Transverse colon (tissue), 4 donors: Measurements from ENCODE around the gene TSPAN31. TPM values are rescaled to one million over a fixed set of nuclear protein-coding genes. Genes with fewer than 3 reads are reported as not detected.
"Not testable (repeated sequence)": the region's sequence is repeated elsewhere in the genome, so short reads cannot be mapped to it uniquely, and the experiment has no call there.

Experiments
- DNase-seq: peaks from one replicate; pipeline ENCODE4 v3.0.0-alpha.2; 2019
- H3K27ac ChIP-seq, 4 donors: fragments of 200-600 bp; sonication (generic); 2 replicates each; pipeline ENCODE4 v1.5.1; 2016 to 2018; ENCODE audit warnings: inconsistent platforms in 4 of 4
- H3K27me3 ChIP-seq: fragments of 200-600 bp; sonication (generic); 2 replicates; pipeline ENCODE4 v1.5.1; 2017; ENCODE audit warnings: inconsistent platforms
- H3K36me3 ChIP-seq, 4 donors: fragments of 200-600 bp; sonication (generic); 2 replicates each; pipeline ENCODE4 v1.5.1; 2017 to 2019; ENCODE audit warnings: inconsistent platforms in 4 of 4
- H3K4me1 ChIP-seq, 4 donors: fragments of 200-600 bp; sonication (generic); 2 replicates each; pipeline ENCODE4 v1.5.1; 2017 to 2020; ENCODE audit warnings: inconsistent platforms in 4 of 4
- H3K4me3 ChIP-seq, 4 donors: fragments of 200-600 bp; sonication (generic); 1 replicate in 1 of 4; 2 replicates in 3 of 4; pipeline versions ENCODE4 v1.5.1 to v1.6.1; 2017 to 2019; ENCODE audit warnings: inconsistent platforms in 4 of 4
- H3K9me3 ChIP-seq, 2 donors: fragments of 200-600 bp; sonication (generic); 2 replicates each; pipeline ENCODE4 v1.5.1; 2017 to 2019; ENCODE audit warnings: inconsistent platforms in 2 of 2
- EP300 ChIP-seq: sonication (generic); formaldehyde crosslinking; IDR thresholded peaks from one replicate; pipeline ENCODE4 v1.6.1; 2017; ENCODE audit warnings: antibody characterized with exemption, low read depth
- POLR2A ChIP-seq: fragments of 450-650 bp; IDR thresholded peaks from one replicate; pipeline ENCODE4 v1.6.1; 2016; ENCODE audit warnings: antibody characterized with exemption, mild to moderate bottlenecking, moderate library complexity
- POLR2AphosphoS5 ChIP-seq, 3 donors: sonication (generic); formaldehyde crosslinking; IDR thresholded peaks; one replicate each; pipeline ENCODE4 v1.6.1; 2016; ENCODE audit warnings: antibody characterized with exemption in 3 of 3
- WGBS, 2 donors: methylation state at CpG; one replicate each; pipeline ENCODE4 v1.1.5; 2018; ENCODE audit warnings: low coverage in 1 of 2; 5-methylcytosine and 5-hydroxymethylcytosine counted together
- in situ Hi-C, 4 donors: fragments of 200-750 bp; cut with MboI; loops; one replicate each; pipeline versions ENCODE4 v1.15.0 to v1.15.1; 2017; ENCODE audit warnings: low sequenced_read_pairs in 3 of 4, low pct_ligation_motif_present in 1 of 4, low pct_unique_long_range_greater_than_20kb in 1 of 4
- intact Hi-C: fragments of 100-400 bp; cut with DNase I; formaldehyde crosslinking; loops from one replicate; pipeline ENCODE4 v1.15.1; 2023; ENCODE audit warnings: low total_unique reads
- total RNA-seq, 4 donors: library from RNA; depleted of rRNA; stranded (reverse); fragments of >200 nt; gene quantifications; one replicate each; pipeline ENCODE4 v1.1.0, GENCODE V29; 2016
- TF ChIP-seq, protein P1 (sequence below), 5 experiments: fragments of 200-600 bp in 3 of 5; fragments of 450-650 bp in 2 of 5; sonication (generic) in 3 of 5; IDR thresholded peaks; 1 replicate in 2 of 5; 2 replicates in 3 of 5; pipeline ENCODE4 v1.5.1; 2016 to 2017; ENCODE audit warnings: antibody characterized with exemption in 5 of 5, inconsistent platforms in 3 of 5, mild to moderate bottlenecking in 2 of 5, moderate library complexity in 1 of 5

The TSPAN31 gene
- total RNA-seq, 4 donors from 2014 or later, result 20.6 to 73.3 (median 42.8) TPM

DNA sequence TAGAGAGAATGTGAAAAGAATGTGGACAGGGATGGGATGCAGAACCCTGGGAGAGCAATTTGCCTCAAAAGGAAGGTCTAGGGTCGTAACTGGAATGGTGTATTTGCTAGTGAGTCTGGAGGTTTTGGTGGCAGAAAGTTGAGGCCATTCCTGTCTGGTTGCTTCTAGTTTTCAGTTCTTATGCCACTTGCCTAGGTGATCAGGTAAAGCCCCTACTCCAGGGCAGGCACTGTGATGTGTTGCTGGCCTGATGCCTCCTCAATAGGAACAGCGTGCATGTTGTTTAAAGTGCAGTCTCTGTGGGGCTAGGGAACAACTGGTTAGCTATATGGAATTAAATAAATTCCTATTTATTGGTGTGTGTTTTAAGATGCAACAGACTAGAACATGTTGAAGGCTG lies 44.5 kb upstream of the TSPAN31 start:
- Histone ChIP-seq H3K9me3 (no peaks in the 10 kb centered on the region), H3K27ac (no peak overlapping the region), H3K27me3 (no peaks in the 10 kb centered on the region), H3K36me3 (peaks cover 0 to 54% (median 15%) of the 10 kb centered on the region in 4 donors), H3K4me3 (no peak overlapping the region), H3K4me1 (peaks cover 0 to 2% (median 1%) of the 10 kb centered on the region in 4 donors)
- in situ Hi-C loops (no loop called here), intact Hi-C loops (no loop called here)
- WGBS, 2 donors, result 96 to 100% methylated on average over 1 to 2 of the region's 2 CpGs
- TF ChIP-seq POLR2A (no peak), POLR2AphosphoS5 (IDR thresholded peaks at IDR 0.05) (no peak), EP300 (no peak)
- TF ChIP-seq, protein P1, sequence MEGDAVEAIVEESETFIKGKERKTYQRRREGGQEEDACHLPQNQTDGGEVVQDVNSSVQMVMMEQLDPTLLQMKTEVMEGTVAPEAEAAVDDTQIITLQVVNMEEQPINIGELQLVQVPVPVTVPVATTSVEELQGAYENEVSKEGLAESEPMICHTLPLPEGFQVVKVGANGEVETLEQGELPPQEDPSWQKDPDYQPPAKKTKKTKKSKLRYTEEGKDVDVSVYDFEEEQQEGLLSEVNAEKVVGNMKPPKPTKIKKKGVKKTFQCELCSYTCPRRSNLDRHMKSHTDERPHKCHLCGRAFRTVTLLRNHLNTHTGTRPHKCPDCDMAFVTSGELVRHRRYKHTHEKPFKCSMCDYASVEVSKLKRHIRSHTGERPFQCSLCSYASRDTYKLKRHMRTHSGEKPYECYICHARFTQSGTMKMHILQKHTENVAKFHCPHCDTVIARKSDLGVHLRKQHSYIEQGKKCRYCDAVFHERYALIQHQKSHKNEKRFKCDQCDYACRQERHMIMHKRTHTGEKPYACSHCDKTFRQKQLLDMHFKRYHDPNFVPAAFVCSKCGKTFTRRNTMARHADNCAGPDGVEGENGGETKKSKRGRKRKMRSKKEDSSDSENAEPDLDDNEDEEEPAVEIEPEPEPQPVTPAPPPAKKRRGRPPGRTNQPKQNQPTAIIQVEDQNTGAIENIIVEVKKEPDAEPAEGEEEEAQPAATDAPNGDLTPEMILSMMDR (IDR thresholded peaks at IDR 0.05), result no peak
- no peak for DNase-seq

DNA sequence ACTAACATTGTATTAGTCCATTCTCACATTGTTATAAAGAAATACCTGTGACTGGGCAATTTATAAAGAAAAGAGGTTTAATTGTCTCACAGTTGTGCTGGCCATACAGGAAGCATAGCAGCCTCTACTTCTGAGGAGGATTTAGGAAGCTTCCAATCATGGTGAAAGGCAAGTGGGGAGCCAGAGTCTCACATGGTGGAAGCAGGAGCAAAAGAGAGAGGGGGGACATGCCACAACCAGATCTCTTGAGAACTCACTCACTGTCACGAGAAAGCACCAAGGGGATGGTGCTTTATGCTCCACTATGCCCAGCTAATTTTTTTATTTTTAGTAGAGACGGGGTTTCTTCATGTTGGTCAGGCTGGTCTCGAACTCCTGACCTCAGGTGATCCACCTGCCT lies 37.6 kb upstream of the TSPAN31 start:
- intact Hi-C loops, result no loop called here
- 96 to 100% methylated on average over 1 to 3 of the region's 3 CpGs for WGBS, 2 donors
- in situ Hi-C loops, result no loop called here

DNA sequence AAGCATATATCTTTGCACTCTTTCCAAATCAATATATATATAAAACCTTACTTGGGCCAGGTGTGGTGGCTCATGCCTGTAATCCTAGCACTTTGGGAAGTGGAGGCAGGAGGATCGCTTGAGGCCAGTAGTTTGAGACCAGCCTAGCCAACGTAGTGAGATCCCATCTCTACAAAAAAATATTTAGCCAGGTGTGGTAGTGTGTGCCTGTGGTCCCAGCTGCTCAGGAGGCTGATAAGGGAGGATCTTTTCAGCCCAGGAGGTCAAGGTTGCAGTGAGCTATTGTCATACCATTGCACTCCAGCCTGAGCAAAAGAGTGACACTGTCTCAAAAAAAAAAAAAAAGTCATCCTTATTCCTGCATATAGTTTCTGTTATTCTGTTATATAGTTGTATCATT lies 36.5 kb upstream of the TSPAN31 start:
- in situ Hi-C loops, result no loop called here
- peaks cover 0 to 43% (median 14%) of the 10 kb centered on the region in 4 donors for H3K36me3 ChIP-seq

More for the DNA sequence above, 37.6 kb upstream of the TSPAN31 start:
- H3K27me3 ChIP-seq, result no peaks in the 10 kb centered on the region
- no peak for DNase-seq
- no peak overlapping the region for H3K4me3 ChIP-seq
- peaks cover 0 to 51% (median 18%) of the 10 kb centered on the region in 4 donors for H3K36me3 ChIP-seq
- no peak overlapping the region for H3K27ac ChIP-seq
- H3K9me3 ChIP-seq, result no peaks in the 10 kb centered on the region
- no peak for TF ChIP-seq POLR2AphosphoS5 (IDR thresholded peaks at IDR 0.05)
- TF ChIP-seq, protein P1 (IDR thresholded peaks at IDR 0.05), result no peak
- no peak for TF ChIP-seq EP300
- no peak for TF ChIP-seq POLR2A
- H3K4me1 ChIP-seq, result no peaks in the 10 kb centered on the region

GRCh38 chr12:57712701-57713100 lies 32.1 kb upstream of the TSPAN31 start:
- no peaks in the 10 kb centered on the region for H3K4me1 ChIP-seq
- no peak overlapping the region for H3K4me3 ChIP-seq
- intact Hi-C loops, result no loop called here
- 86 to 100% methylated on average over 1 to 3 of the region's 3 CpGs for WGBS, 2 donors
- DNase-seq, result no peak
- H3K9me3 ChIP-seq, result no peaks in the 10 kb centered on the region
- TF ChIP-seq POLR2A (no peak), POLR2AphosphoS5 (IDR thresholded peaks at IDR 0.05) (no peak), EP300 (no peak)
- TF ChIP-seq, protein P1 (IDR thresholded peaks at IDR 0.05), result no peak
- in situ Hi-C loops, result no loop called here
- no peak overlapping the region for H3K27ac ChIP-seq
- H3K36me3 ChIP-seq, result peaks cover 0 to 27% (median 12%) of the 10 kb centered on the region in 4 donors
- no peaks in the 10 kb centered on the region for H3K27me3 ChIP-seq

More for the DNA sequence above, 36.5 kb upstream of the TSPAN31 start:
- Histone ChIP-seq H3K27me3 (no peaks in the 10 kb centered on the region), H3K4me3 (no peak overlapping the region), H3K4me1 (no peaks in the 10 kb centered on the region), H3K27ac (no peak overlapping the region), H3K9me3 (no peaks in the 10 kb centered on the region)
- DNase-seq, result no peak
- TF ChIP-seq EP300, result no peak
- WGBS, 2 donors, result 91 to 94% methylated on average over 2 of the region's 2 CpGs
- intact Hi-C loops, result no loop called here

DNA sequence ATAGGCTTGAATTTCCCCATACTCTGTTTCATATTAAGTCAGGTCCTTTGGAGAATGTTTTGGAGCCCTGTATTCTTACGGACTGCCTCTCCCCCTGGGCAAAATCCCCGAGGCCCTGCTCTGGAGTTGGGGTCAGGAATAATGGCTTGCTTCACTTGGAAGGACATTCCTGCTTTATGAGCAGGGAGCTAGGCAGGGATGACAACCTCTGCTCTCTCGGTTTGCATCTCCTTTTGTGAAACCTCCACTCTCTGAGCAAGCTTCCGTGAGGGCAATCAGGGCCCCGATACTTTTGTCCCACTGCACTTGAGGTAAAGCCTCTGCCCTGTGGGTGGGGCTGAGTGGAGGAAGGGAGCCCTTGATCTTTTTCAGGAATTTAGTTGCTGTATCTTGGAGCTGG lies 31.6 kb upstream of the TSPAN31 start:
- Histone ChIP-seq H3K36me3 (peaks cover 0 to 32% (median 13%) of the 10 kb centered on the region in 4 donors), H3K9me3 (no peaks in the 10 kb centered on the region), H3K27me3 (no peaks in the 10 kb centered on the region), H3K27ac (no peak overlapping the region), H3K4me1 (no peaks in the 10 kb centered on the region), H3K4me3 (no peak overlapping the region)
- intact Hi-C loops, result no loop called here
- DNase-seq, result no peak
- in situ Hi-C loops, result no loop called here
- 85 to 100% methylated on average over 2 to 5 of the region's 5 CpGs for WGBS, 2 donors
- TF ChIP-seq, protein P1 (IDR thresholded peaks at IDR 0.05), result no peak
- no peak for TF ChIP-seq POLR2AphosphoS5 (IDR thresholded peaks at IDR 0.05)
- TF ChIP-seq EP300, result no peak
- no peak for TF ChIP-seq POLR2A

GRCh38 chr12:57715036-57715748 lies 29.6 kb upstream of the TSPAN31 start:
- WGBS, 2 donors, result 83 to 94% methylated on average over 2 to 6 of the region's 6 CpGs

More at GRCh38 chr12:57715036-57715748, 29.6 kb upstream of the TSPAN31 start:
- H3K9me3 ChIP-seq, H3K4me3 ChIP-seq, DNase-seq, H3K4me1 ChIP-seq, H3K27ac ChIP-seq, H3K27me3 ChIP-seq, in situ Hi-C loops, intact Hi-C loops: not testable (repeated sequence)
- peaks cover 0 to 46% (median 21%) of the 10 kb centered on the region in 4 donors for H3K36me3 ChIP-seq
